ENCODE results near the gene CCDC85C.

DNA sequence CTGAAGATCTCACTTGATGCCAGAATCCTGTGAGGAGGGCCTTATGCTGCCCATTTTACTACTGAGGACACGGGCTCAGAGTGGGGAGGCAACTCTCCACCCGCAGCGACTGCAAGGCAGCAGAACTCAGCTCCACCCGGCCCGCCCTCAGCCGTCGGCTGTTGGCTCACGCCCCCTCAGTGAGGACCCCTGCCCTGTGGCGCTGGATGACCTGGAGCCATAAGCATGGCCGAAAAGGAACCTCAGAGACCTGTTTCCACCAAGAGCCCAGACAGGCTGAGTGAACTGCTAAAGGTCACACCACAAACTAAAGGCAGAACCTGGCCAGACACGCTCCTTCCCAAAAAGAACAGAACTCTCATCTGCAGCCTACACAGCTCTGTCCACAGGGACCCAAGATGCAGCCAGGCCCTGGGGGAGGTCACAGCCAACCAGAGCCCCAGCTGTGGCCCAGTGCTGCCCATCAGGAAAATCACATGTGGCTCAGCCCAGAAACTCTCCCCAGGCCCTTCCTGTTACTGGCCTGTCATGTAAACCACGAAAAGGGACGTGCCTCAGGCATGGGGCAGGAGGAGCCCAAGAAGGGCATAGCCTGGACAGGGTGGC is 90.0 kb downstream of the CCDC85C start:
- no peak for TF ChIP-seq CTCF (IDR thresholded peaks at IDR 0.05; ENCODE audit: low read depth, low read length, missing input control)
- no peak for TF ChIP-seq ATF3 (IDR thresholded peaks at IDR 0.05)
- TF ChIP-seq SP1 (IDR thresholded peaks at IDR 0.05), result no peak
- no peak for TF ChIP-seq YY1 (IDR thresholded peaks at IDR 0.05)
- TF ChIP-seq RAD21 (IDR thresholded peaks at IDR 0.05), result no peak
- TF ChIP-seq REST (IDR thresholded peaks at IDR 0.05), result no peak
- no peak for TF ChIP-seq TAF1 (conservative IDR thresholded peaks at IDR 0.05)
- TF ChIP-seq FOXA1 (IDR thresholded peaks at IDR 0.05), result no peak
- no peak for TF ChIP-seq EGR1 (IDR thresholded peaks at IDR 0.05; ENCODE audit: low read depth in 2 of 2)
- no peak for TF ChIP-seq FOXA2 (IDR thresholded peaks at IDR 0.05)
- no peak for TF ChIP-seq MAX (IDR thresholded peaks at IDR 0.05)
- no peak for TF ChIP-seq GABPA (IDR thresholded peaks at IDR 0.05 in 1 of 2, conservative IDR thresholded peaks at IDR 0.05 in 1 of 2)
- TF ChIP-seq NR2F2 (IDR thresholded peaks at IDR 0.05), result no peak
- no peak for TF ChIP-seq ZBTB33 (IDR thresholded peaks at IDR 0.05)

Measured in liver (tissue), 3 donors.